Measurements from ENCODE around the gene EHMT1.

EHMT1 gene

GRCh38 chr9:137762414-137763061 lies 143.7 kb downstream of the EHMT1 start:
- Histone ChIP-seq H2AK5ac (ENCODE audit: low read length) (no peak overlapping the region), H3K56ac (ENCODE audit: low read length) (no peak overlapping the region), H2BK15ac (replicated peaks; ENCODE audit: low read depth) (no peak overlapping the region), H3K79me2 (ENCODE audit: control insufficient read depth, insufficient read depth, low read length) (no peaks in the 10 kb centered on the region), H4K8ac (ENCODE audit: low read depth, low read length) (no peak overlapping the region), H2BK5ac (ENCODE audit: low read length) (no peak overlapping the region), H4K5ac (ENCODE audit: low read length) (no peak overlapping the region), H3K4me1 (ENCODE audit: control insufficient read depth, low read depth, low read length) (no peaks in the 10 kb centered on the region), H3K36me3 (ENCODE audit: control insufficient read depth, insufficient read depth, low read length) (peaks cover 10% of the 10 kb centered on the region), H3K9ac (ENCODE audit: low read length) (no peak overlapping the region), H3K79me1 (ENCODE audit: low read length) (peaks cover 6% of the 10 kb centered on the region), H3K23ac (ENCODE audit: low read length) (no peak overlapping the region), H3K4me3 (ENCODE audit: low read length) (no peak overlapping the region), H3K27me3 (ENCODE audit: insufficient read depth, low read length, poor library complexity) (no peaks in the 10 kb centered on the region), H3K4me2 (ENCODE audit: low read length) (no peak overlapping the region), H3K18ac (ENCODE audit: low read length) (no peak overlapping the region), H2BK120ac (ENCODE audit: low read depth, low read length) (no peak overlapping the region), H3K27ac (ENCODE audit: low read depth, low read length) (no peak overlapping the region), H3K4ac (ENCODE audit: low read depth, low read length) (no peak overlapping the region)
- no CpG with 5 or more reads among the region's 21 CpGs for WGBS (ENCODE audit: extremely low coverage, insufficient coverage, low lambda C conversion rate)
- DNase-seq, result no peak

- Histone ChIP-seq H3K9ac (ENCODE audit: low read length) (no peak overlapping the region), H3K18ac (ENCODE audit: low read length) (no peak overlapping the region), H3K56ac (ENCODE audit: low read length) (no peak overlapping the region), H4K8ac (ENCODE audit: low read depth, low read length) (no peak overlapping the region), H3K79me2 (ENCODE audit: control insufficient read depth, insufficient read depth, low read length) (no peaks in the 10 kb centered on the region), H3K23ac (ENCODE audit: low read length) (no peak overlapping the region), H2BK15ac (replicated peaks; ENCODE audit: low read depth) (no peak overlapping the region), H3K4me3 (ENCODE audit: low read length) (no peak overlapping the region), H2BK120ac (ENCODE audit: low read depth, low read length) (no peak overlapping the region), H3K4me1 (ENCODE audit: control insufficient read depth, low read depth, low read length) (no peaks in the 10 kb centered on the region), H3K27ac (ENCODE audit: low read depth, low read length) (no peak overlapping the region), H3K79me1 (ENCODE audit: low read length) (peaks cover 6% of the 10 kb centered on the region), H2BK5ac (ENCODE audit: low read length) (no peak overlapping the region), H3K4ac (ENCODE audit: low read depth, low read length) (no peak overlapping the region), H4K5ac (ENCODE audit: low read length) (no peak overlapping the region), H3K36me3 (ENCODE audit: control insufficient read depth, insufficient read depth, low read length) (peaks cover 5% of the 10 kb centered on the region), H3K4me2 (ENCODE audit: low read length) (no peak overlapping the region), H3K27me3 (ENCODE audit: insufficient read depth, low read length, poor library complexity) (no peaks in the 10 kb centered on the region), H2AK5ac (ENCODE audit: low read length) (no peak overlapping the region)
- WGBS (ENCODE audit: extremely low coverage, insufficient coverage, low lambda C conversion rate), result no CpG with 5 or more reads among the region's 29 CpGs
- no peak for DNase-seq
Observed at GRCh38 chr9:137763271-137763955, 144.6 kb downstream of the EHMT1 start.

DNA sequence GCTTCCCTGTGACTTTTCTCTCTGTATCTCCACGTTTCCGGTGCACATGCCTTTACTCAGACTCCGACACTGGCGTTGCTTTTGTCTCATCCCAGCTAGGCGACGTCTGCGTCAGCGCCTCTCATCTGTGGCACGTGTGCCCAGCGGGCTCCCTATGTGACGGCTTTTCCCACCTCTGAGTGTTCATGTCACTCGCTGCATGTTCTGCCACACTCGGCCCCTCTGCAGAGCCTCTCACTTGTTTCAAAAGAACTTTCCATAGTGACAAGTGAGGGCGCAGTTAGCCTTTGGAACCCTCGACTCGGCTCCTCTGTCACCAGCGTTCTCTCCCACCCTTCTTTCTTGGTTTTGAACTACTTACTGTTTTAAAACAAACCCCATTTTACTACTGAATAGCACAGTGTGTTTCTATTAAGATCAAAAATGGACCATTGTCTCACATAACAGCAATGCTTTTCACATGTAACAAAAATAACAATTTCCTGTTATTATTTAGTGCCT lies 145.4 kb downstream of the EHMT1 start:
- no peak overlapping the region for H2BK120ac ChIP-seq (ENCODE audit: low read depth, low read length)
- no peak overlapping the region for H4K8ac ChIP-seq (ENCODE audit: low read depth, low read length)
- WGBS (ENCODE audit: extremely low coverage, insufficient coverage, low lambda C conversion rate), result no CpG with 5 or more reads among the region's 17 CpGs
- H3K79me2 ChIP-seq (ENCODE audit: control insufficient read depth, insufficient read depth, low read length), result no peaks in the 10 kb centered on the region
- H3K4ac ChIP-seq (ENCODE audit: low read depth, low read length), result no peak overlapping the region
- H3K18ac ChIP-seq (ENCODE audit: low read length), result no peak overlapping the region
- no peak overlapping the region for H3K4me3 ChIP-seq (ENCODE audit: low read length)
- H3K4me1 ChIP-seq (ENCODE audit: control insufficient read depth, low read depth, low read length), result no peaks in the 10 kb centered on the region
- no peak overlapping the region for H4K5ac ChIP-seq (ENCODE audit: low read length)
- H3K36me3 ChIP-seq (ENCODE audit: control insufficient read depth, insufficient read depth, low read length), result peaks cover 5% of the 10 kb centered on the region
- no peak overlapping the region for H3K27ac ChIP-seq (ENCODE audit: low read depth, low read length)
- H3K9ac ChIP-seq (ENCODE audit: low read length), result no peak overlapping the region
- H3K4me2 ChIP-seq (ENCODE audit: low read length), result no peak overlapping the region
- DNase-seq, result no peak
- no peaks in the 10 kb centered on the region for H3K27me3 ChIP-seq (ENCODE audit: insufficient read depth, low read length, poor library complexity)
- H2BK5ac ChIP-seq (ENCODE audit: low read length), result no peak overlapping the region
- peaks cover 6% of the 10 kb centered on the region for H3K79me1 ChIP-seq (ENCODE audit: low read length)
- no peak overlapping the region for H3K23ac ChIP-seq (ENCODE audit: low read length)
- H2AK5ac ChIP-seq (ENCODE audit: low read length), result no peak overlapping the region
- no peak overlapping the region for H3K56ac ChIP-seq (ENCODE audit: low read length)
- no peak overlapping the region for H2BK15ac ChIP-seq (replicated peaks; ENCODE audit: low read depth)

DNA sequence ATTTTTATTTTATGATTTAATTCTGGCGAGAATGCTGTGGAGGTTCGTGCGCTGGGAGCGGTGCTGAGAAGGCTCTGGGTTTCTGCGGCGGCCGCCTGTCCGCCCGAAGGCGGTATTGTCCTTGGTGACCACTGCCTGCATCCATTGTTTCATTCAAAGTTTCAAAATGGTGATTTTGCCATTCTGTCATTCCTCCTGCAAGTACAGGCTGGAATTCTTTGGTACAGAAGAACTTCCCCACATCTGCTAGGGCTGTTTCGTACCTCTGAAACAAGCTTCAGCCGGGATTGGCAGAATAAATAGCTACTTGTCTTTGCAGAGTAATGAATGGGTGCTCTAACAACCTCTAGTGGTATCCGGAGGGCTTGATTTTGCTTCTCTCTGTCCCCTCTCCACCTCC lies 146.2 kb downstream of the EHMT1 start:
- Histone ChIP-seq H3K79me2 (ENCODE audit: control insufficient read depth, insufficient read depth, low read length) (no peaks in the 10 kb centered on the region), H4K5ac (ENCODE audit: low read length) (no peak overlapping the region), H3K23ac (ENCODE audit: low read length) (no peak overlapping the region), H3K9ac (ENCODE audit: low read length) (no peak overlapping the region), H3K4me1 (ENCODE audit: control insufficient read depth, low read depth, low read length) (no peaks in the 10 kb centered on the region), H3K4ac (ENCODE audit: low read depth, low read length) (no peak overlapping the region), H2AK5ac (ENCODE audit: low read length) (no peak overlapping the region), H2BK15ac (replicated peaks; ENCODE audit: low read depth) (no peak overlapping the region), H3K18ac (ENCODE audit: low read length) (no peak overlapping the region), H4K8ac (ENCODE audit: low read depth, low read length) (no peak overlapping the region), H3K56ac (ENCODE audit: low read length) (no peak overlapping the region), H3K4me2 (ENCODE audit: low read length) (no peak overlapping the region), H2BK120ac (ENCODE audit: low read depth, low read length) (no peak overlapping the region), H2BK5ac (ENCODE audit: low read length) (no peak overlapping the region), H3K27ac (ENCODE audit: low read depth, low read length) (no peak overlapping the region), H3K27me3 (ENCODE audit: insufficient read depth, low read length, poor library complexity) (no peaks in the 10 kb centered on the region), H3K36me3 (ENCODE audit: control insufficient read depth, insufficient read depth, low read length) (peaks cover 5% of the 10 kb centered on the region), H3K79me1 (ENCODE audit: low read length) (peaks cover 3% of the 10 kb centered on the region), H3K4me3 (ENCODE audit: low read length) (no peak overlapping the region)
- no peak for DNase-seq
- no CpG with 5 or more reads among the region's 13 CpGs for WGBS (ENCODE audit: extremely low coverage, insufficient coverage, low lambda C conversion rate)

DNA sequence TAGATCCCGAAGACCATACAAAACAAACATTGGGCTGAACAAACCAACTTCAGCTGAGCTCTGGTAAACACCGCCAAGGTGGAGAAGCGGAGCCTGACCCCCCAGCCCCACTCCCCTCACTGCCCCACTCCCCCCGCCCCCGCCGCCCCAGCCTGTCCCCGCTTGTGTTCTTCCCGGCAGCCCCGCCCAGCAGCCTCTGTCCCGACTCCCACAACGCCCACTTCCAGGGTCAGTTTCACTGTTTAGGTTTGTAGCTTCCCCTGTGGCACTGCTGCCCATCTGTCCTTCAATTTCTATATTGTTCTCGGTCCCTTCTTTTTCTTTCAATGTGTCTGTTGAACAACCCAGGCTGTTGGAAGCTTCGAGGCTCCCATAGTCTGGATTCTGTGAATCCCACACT lies 146.7 kb downstream of the EHMT1 start:
- peaks cover 7% of the 10 kb centered on the region for H3K36me3 ChIP-seq (ENCODE audit: control insufficient read depth, insufficient read depth, low read length)
- H3K23ac ChIP-seq (ENCODE audit: low read length), result no peak overlapping the region
- WGBS (ENCODE audit: extremely low coverage, insufficient coverage, low lambda C conversion rate), result no CpG with 5 or more reads among the region's 13 CpGs

More for the DNA sequence above, 146.7 kb downstream of the EHMT1 start:
- no peaks in the 10 kb centered on the region for H3K27me3 ChIP-seq (ENCODE audit: insufficient read depth, low read length, poor library complexity)
- H2BK5ac ChIP-seq (ENCODE audit: low read length), result no peak overlapping the region
- H3K56ac ChIP-seq (ENCODE audit: low read length), result no peak overlapping the region
- H3K27ac ChIP-seq (ENCODE audit: low read depth, low read length), result no peak overlapping the region
- H2AK5ac ChIP-seq (ENCODE audit: low read length), result no peak overlapping the region
- H3K4me2 ChIP-seq (ENCODE audit: low read length), result no peak overlapping the region
- H3K18ac ChIP-seq (ENCODE audit: low read length), result no peak overlapping the region
- H3K4me1 ChIP-seq (ENCODE audit: control insufficient read depth, low read depth, low read length), result no peaks in the 10 kb centered on the region
- no peak overlapping the region for H4K5ac ChIP-seq (ENCODE audit: low read length)
- no peak overlapping the region for H2BK120ac ChIP-seq (ENCODE audit: low read depth, low read length)
- H3K79me1 ChIP-seq (ENCODE audit: low read length), result peaks cover 2% of the 10 kb centered on the region
- H2BK15ac ChIP-seq (replicated peaks; ENCODE audit: low read depth), result no peak overlapping the region
- H3K4me3 ChIP-seq (ENCODE audit: low read length), result no peak overlapping the region
- no peak overlapping the region for H3K9ac ChIP-seq (ENCODE audit: low read length)
- H3K79me2 ChIP-seq (ENCODE audit: control insufficient read depth, insufficient read depth, low read length), result no peaks in the 10 kb centered on the region
- H4K8ac ChIP-seq (ENCODE audit: low read depth, low read length), result no peak overlapping the region
- no peak for DNase-seq
- no peak overlapping the region for H3K4ac ChIP-seq (ENCODE audit: low read depth, low read length)

Measured in mesendoderm (in vitro differentiated cells).